GM12878 (cell line): Measurements from ENCODE around the gene TMEM150B. TPM values are rescaled to one million over a fixed set of nuclear protein-coding genes. Genes with fewer than 3 reads are reported as not detected.

Experiments
- ATAC-seq: fragments of 200-7000 bp; cut with Tn5 transposase; 3 replicates; pipeline ENCODE4 v1.9.1; 2020; ENCODE audit warnings: mild to moderate bottlenecking, moderate library complexity
- BruUV-seq: library from RNA; stranded (reverse); fragments of 400-500 nt; replicated peaks from 2 replicates; lab custom pipeline; 2021; lab: Mats Ljungman, UMichigan
- CTCF ChIA-PET: fragments of 300-600 bp; sonication (Branson Sonifier 250); formaldehyde crosslinking; extraction: SDS; loops from one replicate; lab custom pipeline; 2021; ENCODE audit warnings: inconsistent platforms; lab: Yijun Ruan, JAX
- POLR2A ChIA-PET: fragments of 350-600 bp; formaldehyde crosslinking; extraction: SDS; loops from one replicate; lab custom pipeline; 2021; ENCODE audit warnings: inconsistent platforms; lab: Charles Lee
- RAD21 ChIA-PET: fragments of 300-600 bp; sonication (Branson Sonifier 250); formaldehyde crosslinking; loops from one replicate; lab custom pipeline; 2023; ENCODE audit warnings: antibody characterized with exemption; ENCODE audit not compliant: unreplicated experiment; lab: Charles Lee
- SMC1A ChIA-PET: fragments of 300-600 bp; sonication (Branson Sonifier 250); formaldehyde crosslinking; loops from one replicate; lab custom pipeline; 2023; ENCODE audit not compliant: unreplicated experiment, uncharacterized antibody; lab: Charles Lee
- DNase-seq: peaks from one replicate; pipeline ENCODE4 v3.0.0-alpha.2; 2011; ENCODE audit warnings: low read depth, low spot score
- FAIRE-seq: peaks from 3 replicates; lab custom pipeline; 2011; peaks lifted over from hg19 to GRCh38; lab: Jason Lieb, UNC
- H2AFZ ChIP-seq: 2 replicates; pipeline ENCODE4 v1.6.0; 2011; ENCODE audit warnings: low read depth, low read length, control low read depth; ENCODE audit not compliant: control insufficient read depth
- H3K27ac ChIP-seq: 2 replicates; pipeline ENCODE4 v1.5.1; 2011; ENCODE audit warnings: control low read depth; ENCODE audit not compliant: control insufficient read depth, insufficient read depth
- H3K27me3 ChIP-seq, 2 experiments: replicated peaks in 1 of 2; 2 replicates each; pipeline versions ENCODE4 v1.6.0 to v1.6.1; 2011; ENCODE audit warnings: low read length in 1 of 2; ENCODE audit not compliant: control insufficient read depth in 2 of 2, insufficient read depth in 2 of 2
- H3K36me3 ChIP-seq, 2 experiments: 2 replicates each; pipeline ENCODE4 v1.5.1; 2011; ENCODE audit warnings: low read length in 1 of 2; ENCODE audit not compliant: control insufficient read depth in 2 of 2, insufficient read depth in 2 of 2
- H3K4me1 ChIP-seq: 2 replicates; pipeline ENCODE4 v1.6.1; 2011; ENCODE audit warnings: mild to moderate bottlenecking, low read length, moderate library complexity, mixed read lengths; ENCODE audit not compliant: control insufficient read depth, insufficient read depth
- H3K4me2 ChIP-seq: 2 replicates; pipeline ENCODE4 v1.6.0; 2011; ENCODE audit warnings: control low read depth; ENCODE audit not compliant: control insufficient read depth, insufficient read depth
- H3K4me3 ChIP-seq: fragments of 200-600 bp; sonication (generic); 2 replicates; pipeline ENCODE4 v1.5.1; 2016
- H3K79me2 ChIP-seq: 2 replicates; pipeline ENCODE4 v1.6.0; 2011; ENCODE audit warnings: low read length; ENCODE audit not compliant: control insufficient read depth, insufficient read depth
- H3K9ac ChIP-seq: 2 replicates; pipeline ENCODE4 v1.8.0; 2011; ENCODE audit warnings: low read length, control low read depth, mixed read lengths; ENCODE audit not compliant: control insufficient read depth, insufficient read depth
- H3K9me3 ChIP-seq: replicated peaks from 3 replicates; pipeline ENCODE4 v1.5.1; 2011; ENCODE audit warnings: mild to moderate bottlenecking, low read length; ENCODE audit not compliant: control insufficient read depth, insufficient read depth
- H4K20me1 ChIP-seq: 2 replicates; pipeline ENCODE4 v1.6.0; 2011; ENCODE audit not compliant: control insufficient read depth, insufficient read depth
- ATF2 ChIP-seq: IDR thresholded peaks from 2 replicates; pipeline ENCODE4 v1.6.1; 2012; ENCODE audit warnings: low read length, inconsistent platforms
- CREB1 ChIP-seq: IDR thresholded peaks from 2 replicates; pipeline ENCODE4 v1.6.1; 2012; ENCODE audit warnings: low read depth, mild to moderate bottlenecking, inconsistent platforms
- EED ChIP-seq: sonication (generic); IDR thresholded peaks from 2 replicates; pipeline ENCODE4 v1.6.1; 2016; ENCODE audit warnings: antibody characterized with exemption, low read depth
- ETV6 ChIP-seq, 2 experiments: fragments of 450-650 bp in 1 of 2; IDR thresholded peaks in 1 of 2; conservative IDR thresholded peaks in 1 of 2; 2 replicates each; pipeline ENCODE4 v1.6.1; 2014; ENCODE audit warnings: antibody characterized with exemption in 1 of 2, borderline replicate concordance in 1 of 2, low read depth in 1 of 2, mild to moderate bottlenecking in 1 of 2, moderate library complexity in 1 of 2
- FOXM1 ChIP-seq: IDR thresholded peaks from 2 replicates; pipeline ENCODE4 v1.6.1; 2012; ENCODE audit warnings: low read depth, mild to moderate bottlenecking, inconsistent platforms, low read length, moderate library complexity
- GATAD2B ChIP-seq: fragments of 450-650 bp; conservative IDR thresholded peaks from 2 replicates; pipeline ENCODE4 v1.6.1; 2017; ENCODE audit warnings: low read depth, mild to moderate bottlenecking, moderate library complexity
- HDGF ChIP-seq: fragments of 450-650 bp; IDR thresholded peaks from 2 replicates; pipeline ENCODE4 v1.6.1; 2016; ENCODE audit warnings: antibody characterized with exemption
- IKZF1 ChIP-seq: fragments of 450-650 bp; conservative IDR thresholded peaks from 2 replicates; pipeline ENCODE4 v1.6.1; 2017; ENCODE audit warnings: antibody characterized with exemption, mild to moderate bottlenecking
- JUNB ChIP-seq: IDR thresholded peaks from 2 replicates; pipeline ENCODE4 v1.6.1; 2016; ENCODE audit warnings: antibody characterized with exemption, mild to moderate bottlenecking
- MAX ChIP-seq: IDR thresholded peaks from 2 replicates; pipeline ENCODE4 v1.6.1; 2012; ENCODE audit warnings: low read depth, low read length, improper control_type of control experiment
- POLR2AphosphoS5 ChIP-seq: IDR thresholded peaks from 2 replicates; pipeline ENCODE4 v1.6.1; 2011; ENCODE audit warnings: mild to moderate bottlenecking, low read length, inconsistent platforms
- SUPT20H ChIP-seq: IDR thresholded peaks from 2 replicates; pipeline ENCODE4 v1.6.1; 2011; ENCODE audit warnings: low read depth, mild to moderate bottlenecking, low read length, moderate library complexity, borderline replicate concordance; ENCODE audit not compliant: control insufficient read depth
- ZBED1 ChIP-seq: IDR thresholded peaks from 2 replicates; pipeline ENCODE4 v1.6.1; 2016; ENCODE audit warnings: borderline replicate concordance
- ZNF207 ChIP-seq: fragments of 450-650 bp; IDR thresholded peaks from 2 replicates; pipeline ENCODE4 v1.6.1; 2014; ENCODE audit warnings: antibody characterized with exemption, mild to moderate bottlenecking, borderline replicate concordance
- ZNF384 ChIP-seq: IDR thresholded peaks from 2 replicates; pipeline ENCODE4 v1.6.1; 2012; ENCODE audit warnings: low read depth, mild to moderate bottlenecking, low read length, improper control_type of control experiment, borderline replicate concordance
- ZSCAN29 ChIP-seq: fragments of 450-650 bp; IDR thresholded peaks from 2 replicates; pipeline ENCODE4 v1.6.1; 2017; ENCODE audit warnings: mild to moderate bottlenecking, moderate library complexity
- WGBS: methylation state at CpG from one replicate; pipeline ENCODE4 v1.1.6; 2016; ENCODE audit warnings: low lambda C conversion rate; ENCODE audit not compliant: insufficient replicate concordance, insufficient coverage; ENCODE audit errors: missing lambda C conversion rate; 5-methylcytosine and 5-hydroxymethylcytosine counted together
- in situ Hi-C: fragments of 300-500 bp; cut with MboI; formaldehyde crosslinking; loops from 9 replicates; pipeline ENCODE4 v1.14.3; 2018; ENCODE audit warnings: mixed read lengths
- intact Hi-C: fragments of 100-400 bp; cut with micrococcal nuclease; formaldehyde crosslinking; loops from one replicate; pipeline ENCODE4 v1.14.2; 2022; ENCODE audit not compliant: unreplicated experiment
- polyA plus RNA-seq, 11 experiments: library from polyadenylated mRNA; depleted of rRNA in 4 of 11; unstranded in 6 of 11; stranded (reverse) in 5 of 11; fragments of >200 nt; fragmentation: Nextera tagmentation in 4 of 11; fragmentation: Illumina TruSeq in 1 of 11; extraction: Ambion mirVana in 4 of 11; extraction: Trizol in 1 of 11; gene quantifications; 1 replicate in 1 of 11; 2 replicates in 10 of 11; pipeline versions ENCODE4 v1.2.1 to v1.2.3, GENCODE V29; 2011 to 2016; ENCODE audit warnings: inconsistent platforms in 2 of 11, missing spikeins in 2 of 11, low read depth in 1 of 11
- total RNA-seq, 4 experiments: library from RNA; depleted of rRNA in 3 of 4; stranded (reverse); fragments of >200 nt in 3 of 4; fragmentation: Illumina TruSeq in 1 of 4; extraction: Trizol in 1 of 4; gene quantifications; 2 replicates each; pipeline versions ENCODE4 v1.2.1 to v1.2.3, GENCODE V29; 2013 to 2021

The TMEM150B gene
- total and polyA plus RNA-seq, 10 of the 15 experiments (the other 5 are each of a cell fraction or from before 2014, with no cell fraction given) = 0.09 to 0.23 (median 0.18) TPM; not detected in 6

- TF ChIP-seq POLR2AphosphoS5 (no peak), ZNF207 (no peak), IKZF1 (no peak), MAX (no peak), ATF2 (no peak), ETV6 (conservative IDR thresholded peaks at IDR 0.05 in 1 of 2, IDR thresholded peaks at IDR 0.05 in 1 of 2; ENCODE audit: borderline replicate concordance in 1 of 2, low read depth in 1 of 2) (no peak), HDGF (no peak), GATAD2B (no peak)
Observed at GRCh38 chr19:55312621-55313512, 12.3 kb downstream of the TMEM150B start (continued).

GRCh38 chr19:55311797-55312196 is 13.3 kb downstream of the TMEM150B start:
- intact Hi-C loops (no loop called here), in situ Hi-C loops (no loop called here)
- RAD21 ChIA-PET = no interaction called here
- POLR2A ChIA-PET = no interaction called here
- BruUV-seq = no TSS peak
- no peaks in the 10 kb centered on the region for H3K9me3 ChIP-seq
- CTCF ChIA-PET = interaction anchor here (3.4 kb wide), 1 partner anchor 10 kb away, joined by 16 read pairs; no protein-coding TSS in a partner anchor
- no peak overlapping the region for H2AFZ ChIP-seq
- H3K27ac ChIP-seq = no peak overlapping the region
- DNase-seq (no peak), FAIRE-seq (no peak), ATAC-seq (no peak)
- no peaks in the 10 kb centered on the region for H3K27me3 ChIP-seq
- 37% methylated on average over 10 of the region's 18 CpGs for WGBS
- no peak overlapping the region for H3K4me2 ChIP-seq
- TF ChIP-seq FOXM1 = no peak
- TF ChIP-seq CREB1 = no peak
- TF ChIP-seq ZSCAN29 = no peak
- no peak for TF ChIP-seq EED
- no peak for TF ChIP-seq ZNF384
- no peak for TF ChIP-seq SUPT20H
- TF ChIP-seq ZBED1 = no peak
- no peak for TF ChIP-seq JUNB
- no peaks in the 10 kb centered on the region for H3K79me2 ChIP-seq
- no peaks in the 10 kb centered on the region for H3K36me3 ChIP-seq
- H4K20me1 ChIP-seq = no peaks in the 10 kb centered on the region
- H3K4me1 ChIP-seq = no peaks in the 10 kb centered on the region
- SMC1A ChIA-PET = no interaction called here
- H3K9ac ChIP-seq = no peak overlapping the region
- H3K4me3 ChIP-seq = no peak overlapping the region
